HepG2 (cell line): ENCODE results near the gene AMOTL2. TPM values are rescaled to one million over a fixed set of nuclear protein-coding genes. Genes with fewer than 3 reads are reported as not detected.

Experiments used
- ARID5B ChIP-seq: IDR thresholded peaks from 2 replicates; pipeline ENCODE4 v1.4.0; 2020; ENCODE audit warnings: mild to moderate bottlenecking, missing genetic modification reagents
- BHLHE40 ChIP-seq: IDR thresholded peaks from 2 replicates; pipeline ENCODE4 v1.6.1; 2011; ENCODE audit warnings: low read length, improper control_type of control experiment
- ETS1 ChIP-seq: sonication (generic); formaldehyde crosslinking; IDR thresholded peaks from 2 replicates; pipeline ENCODE4 v1.4.0; 2020; ENCODE audit warnings: missing genetic modification reagents
- ETV6 ChIP-seq: sonication (generic); formaldehyde crosslinking; conservative IDR thresholded peaks from 2 replicates; pipeline ENCODE4 v1.4.0; 2020; ENCODE audit warnings: missing genetic modification reagents
- HDAC6 ChIP-seq: fragments of 200-600 bp; sonication (generic); IDR thresholded peaks from 2 replicates; pipeline ENCODE4 v1.7.0; 2017; ENCODE audit warnings: mild to moderate bottlenecking, antibody characterized with exemption, low read length, low read depth
- HNF1A ChIP-seq, 2 experiments: sonication (generic) in 1 of 2; formaldehyde crosslinking in 1 of 2; IDR thresholded peaks; 2 replicates each; pipeline versions ENCODE4 v1.4.0 to v1.6.1; 2016 to 2020; ENCODE audit warnings: borderline replicate concordance in 1 of 2, low read depth in 1 of 2, mild to moderate bottlenecking in 1 of 2, missing genetic modification reagents in 1 of 2
- MIXL1 ChIP-seq: IDR thresholded peaks from 2 replicates; pipeline ENCODE4 v1.6.1; 2016
- MXI1 ChIP-seq: IDR thresholded peaks from 3 replicates; pipeline ENCODE4 v1.6.1; 2012; ENCODE audit warnings: low read depth, low read length, inconsistent platforms, borderline replicate concordance
- PRMT3 ChIP-seq: sonication (generic); formaldehyde crosslinking; IDR thresholded peaks from 2 replicates; pipeline ENCODE4 v1.8.1; 2022; ENCODE audit warnings: low read depth, mild to moderate bottlenecking, moderate library complexity, missing genetic modification reagents, borderline replicate concordance
- RORA ChIP-seq: sonication (generic); formaldehyde crosslinking; IDR thresholded peaks from 2 replicates; pipeline ENCODE4 v1.5.0; 2020; ENCODE audit warnings: mild to moderate bottlenecking, missing genetic modification reagents, moderate library complexity
- SP2 ChIP-seq: sonication (generic); formaldehyde crosslinking; IDR thresholded peaks from 2 replicates; pipeline ENCODE4 v1.5.1; 2020; ENCODE audit warnings: mild to moderate bottlenecking, missing genetic modification reagents
- TBX3 ChIP-seq: fragments of 450-650 bp; IDR thresholded peaks from 2 replicates; pipeline ENCODE4 v1.6.1; 2017; ENCODE audit warnings: antibody characterized with exemption, mild to moderate bottlenecking, inconsistent platforms, borderline replicate concordance
- TGIF2 ChIP-seq: IDR thresholded peaks from 2 replicates; pipeline ENCODE4 v1.6.1; 2016; ENCODE audit warnings: control low read depth, missing compliant biosample characterization
- ZC3H4 ChIP-seq: sonication (generic); formaldehyde crosslinking; IDR thresholded peaks from 2 replicates; pipeline ENCODE4 v1.4.0; 2020; ENCODE audit warnings: missing genetic modification reagents, borderline replicate concordance
- ZNF160 ChIP-seq: sonication (generic); formaldehyde crosslinking; IDR thresholded peaks from 2 replicates; pipeline ENCODE4 v1.8.0; 2022; ENCODE audit warnings: mild to moderate bottlenecking, inconsistent platforms, missing genetic modification reagents
- ZNF589 ChIP-seq: sonication (generic); formaldehyde crosslinking; conservative IDR thresholded peaks from 2 replicates; pipeline ENCODE4 v1.8.0; 2022; ENCODE audit warnings: mild to moderate bottlenecking, moderate library complexity, missing genetic modification reagents
- ZNF737 ChIP-seq: sonication (generic); formaldehyde crosslinking; IDR thresholded peaks from 2 replicates; pipeline ENCODE4 v1.5.0; 2020; ENCODE audit warnings: missing genetic modification reagents, mild to moderate bottlenecking, borderline replicate concordance
- ZNF879 ChIP-seq: sonication (generic); formaldehyde crosslinking; IDR thresholded peaks from 2 replicates; pipeline ENCODE4 v1.8.1; 2023; ENCODE audit warnings: missing genetic modification reagents
- ZSCAN5A ChIP-seq: sonication (generic); formaldehyde crosslinking; IDR thresholded peaks from 2 replicates; pipeline ENCODE4 v1.8.0; 2022; ENCODE audit warnings: mild to moderate bottlenecking, missing genetic modification reagents, borderline replicate concordance
- polyA plus RNA-seq, 8 experiments: library from polyadenylated mRNA; depleted of rRNA in 3 of 8; stranded (reverse) in 7 of 8; unstranded in 1 of 8; fragments of >200 nt; fragmentation: Illumina TruSeq in 4 of 8; extraction: Trizol in 4 of 8; gene quantifications; 2 replicates each; pipeline versions ENCODE4 v1.2.1 to v1.2.3, GENCODE V29; 2011 to 2016; ENCODE audit warnings: low read depth in 4 of 8, missing spikeins in 1 of 8, mixed read lengths in 1 of 8; ENCODE audit not compliant: insufficient read depth in 1 of 8
- total RNA-seq, 5 experiments: library from RNA; depleted of rRNA; stranded (reverse); fragments of >200 nt; fragmentation: Illumina TruSeq; extraction: Trizol; gene quantifications; 2 replicates each; pipeline ENCODE4 v1.2.3, GENCODE V29; 2016; ENCODE audit warnings: low read depth in 1 of 5

Gene AMOTL2
- total and polyA plus RNA-seq, 2 of the 13 experiments (the other 11 are each of a cell fraction or from before 2014, with no cell fraction given): 17.3 to 18.5 TPM

GRCh38 chr3:134419214-134419959 lies 45.1 kb upstream of the AMOTL2 start (continued):
- peak; percentile 92 for TF ChIP-seq ARID5B (CRISPR knock-in tag)
- no peak; the same call in 1 of the 2 replicates for TF ChIP-seq TBX3
- TF ChIP-seq PRMT3: no peak
- no peak for TF ChIP-seq ZNF160 (CRISPR knock-in tag)
- no peak for TF ChIP-seq TGIF2 (CRISPR knock-in tag)
- 0 out of 2 replicates have a peak, but pooled peaks have one; percentile 26 for TF ChIP-seq HNF1A (IDR thresholded peaks at IDR 0.05; ENCODE audit: low read depth)
- TF ChIP-seq HNF1A (CRISPR knock-in tag; IDR thresholded peaks at IDR 0.05; ENCODE audit: borderline replicate concordance): peak; percentile 77; the same call in 1 of the 2 replicates
- TF ChIP-seq ZNF737 (CRISPR knock-in tag): no peak
- no peak for TF ChIP-seq MXI1
- TF ChIP-seq HDAC6: no peak
- peak; percentile 70; the same call in 1 of the 2 replicates for TF ChIP-seq ZSCAN5A
- TF ChIP-seq RORA (CRISPR knock-in tag): no peak
- no peak for TF ChIP-seq ZNF879 (CRISPR knock-in tag)
- TF ChIP-seq SP2 (CRISPR knock-in tag): no peak
- no peak for TF ChIP-seq ETS1 (CRISPR knock-in tag)
- no peak for TF ChIP-seq ZC3H4 (CRISPR knock-in tag)
- peak; percentile 53 for TF ChIP-seq BHLHE40
- TF ChIP-seq ETV6 (CRISPR knock-in tag): no peak
- no peak for TF ChIP-seq MIXL1 (CRISPR knock-in tag)
- TF ChIP-seq ZNF589 (CRISPR knock-in tag): no peak; the same call in 1 of the 2 replicates
